ENCODE measurements around the gene ERRFI1. TPM values are rescaled to one million over a fixed set of nuclear protein-coding genes. Genes with fewer than 3 reads are reported as not detected.

Gene ERRFI1
- polyA plus RNA-seq, 3 donors, result 0.08 to 1.5 (median 0.28) TPM

DNA sequence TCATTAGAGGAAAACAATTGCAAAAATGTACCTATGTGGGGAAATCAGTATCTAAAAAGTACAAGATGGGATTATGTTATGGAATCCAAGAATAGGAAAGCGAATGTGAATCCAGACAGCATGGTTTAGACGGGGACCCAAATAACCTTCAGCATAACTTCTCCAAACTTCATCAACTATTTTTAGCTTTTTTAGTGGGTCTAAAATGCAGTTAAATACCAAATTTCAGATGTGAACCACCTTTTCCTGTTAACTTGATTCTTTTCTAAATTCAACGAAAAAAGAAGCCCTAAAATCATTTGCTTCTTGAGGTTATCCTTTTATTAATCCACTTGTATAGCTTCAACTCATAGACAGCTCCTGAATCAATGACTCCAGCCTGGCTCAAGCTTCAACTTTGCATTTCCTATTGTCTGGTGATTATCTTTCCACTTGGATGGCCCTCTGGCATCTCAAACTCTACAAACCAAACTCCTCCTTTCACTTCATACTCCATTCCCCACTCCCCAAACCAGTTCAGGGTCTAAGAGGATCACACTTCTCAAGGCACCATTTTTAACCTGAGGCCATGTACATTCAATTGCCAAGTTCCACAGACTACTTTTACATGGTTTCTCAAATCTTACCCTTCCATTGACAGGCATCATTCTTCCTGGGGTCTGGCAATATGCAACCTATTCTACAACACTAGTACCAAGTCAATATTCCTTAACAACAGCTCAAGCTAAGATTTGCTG, 7.4 kb downstream of the ERRFI1 start:
- no peaks in the 10 kb centered on the region for H3K9me3 ChIP-seq (replicated peaks in 1 of 2; ENCODE audit: control insufficient read depth in 1 of 2, insufficient read depth in 1 of 2, low read length in 2 of 2)
- no peak overlapping the region for H3K27ac Mint-ChIP-seq
- no peaks in the 10 kb centered on the region for H3K79me2 ChIP-seq (ENCODE audit: insufficient read depth, low read length)
- H3K4me3 ChIP-seq (replicated peaks in 1 of 3; ENCODE audit: low read depth in 2 of 3, low read length in 3 of 3), result no peak overlapping the region
- no peaks in the 10 kb centered on the region for H3K36me3 ChIP-seq (replicated peaks in 1 of 2; ENCODE audit: control insufficient read depth in 1 of 2, insufficient read depth in 2 of 2, low read length in 2 of 2)
- H3K4me2 ChIP-seq (replicated peaks; ENCODE audit: extremely low read depth, low read length, poor library complexity, severe bottlenecking), result no peak overlapping the region
- peaks cover 23 to 37% of the 10 kb centered on the region in 2 donors for H3K27me3 ChIP-seq (ENCODE audit: control insufficient read depth in 2 of 2, insufficient read depth in 2 of 2, low read length in 2 of 2)
- no peak for DNase-seq
- no peaks in the 10 kb centered on the region for H3K9me3 Mint-ChIP-seq
- H3K4me3 Mint-ChIP-seq, result peak overlapping the region in 1 of 2 donors; percentile 33
- no peaks in the 10 kb centered on the region for H3K36me3 Mint-ChIP-seq
- H3K27ac ChIP-seq (ENCODE audit: low read depth in 1 of 2, low read length in 2 of 2), result no peak overlapping the region
- H3K27me3 Mint-ChIP-seq (ENCODE audit: low read depth in 3 of 3), result peaks cover 20 to 32% (median 21%) of the 10 kb centered on the region in 3 donors
- H4K20me1 ChIP-seq (ENCODE audit: insufficient read depth, low read length), result no peaks in the 10 kb centered on the region
- H3K4me1 ChIP-seq (ENCODE audit: control insufficient read depth in 1 of 2, insufficient read depth in 2 of 2, low read length in 2 of 2), result peaks cover 9 to 10% of the 10 kb centered on the region in 2 donors
- H3K4me1 Mint-ChIP-seq, result peaks cover 12% of the 10 kb centered on the region
- TF ChIP-seq, protein P1, sequence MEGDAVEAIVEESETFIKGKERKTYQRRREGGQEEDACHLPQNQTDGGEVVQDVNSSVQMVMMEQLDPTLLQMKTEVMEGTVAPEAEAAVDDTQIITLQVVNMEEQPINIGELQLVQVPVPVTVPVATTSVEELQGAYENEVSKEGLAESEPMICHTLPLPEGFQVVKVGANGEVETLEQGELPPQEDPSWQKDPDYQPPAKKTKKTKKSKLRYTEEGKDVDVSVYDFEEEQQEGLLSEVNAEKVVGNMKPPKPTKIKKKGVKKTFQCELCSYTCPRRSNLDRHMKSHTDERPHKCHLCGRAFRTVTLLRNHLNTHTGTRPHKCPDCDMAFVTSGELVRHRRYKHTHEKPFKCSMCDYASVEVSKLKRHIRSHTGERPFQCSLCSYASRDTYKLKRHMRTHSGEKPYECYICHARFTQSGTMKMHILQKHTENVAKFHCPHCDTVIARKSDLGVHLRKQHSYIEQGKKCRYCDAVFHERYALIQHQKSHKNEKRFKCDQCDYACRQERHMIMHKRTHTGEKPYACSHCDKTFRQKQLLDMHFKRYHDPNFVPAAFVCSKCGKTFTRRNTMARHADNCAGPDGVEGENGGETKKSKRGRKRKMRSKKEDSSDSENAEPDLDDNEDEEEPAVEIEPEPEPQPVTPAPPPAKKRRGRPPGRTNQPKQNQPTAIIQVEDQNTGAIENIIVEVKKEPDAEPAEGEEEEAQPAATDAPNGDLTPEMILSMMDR (IDR thresholded peaks at IDR 0.05), result no peak
- intact Hi-C loops (cut with micrococcal nuclease), result loop anchor here in 1 of 2 donors (5.0 kb wide), 1 partner anchor 329 kb away; no protein-coding TSS in a partner anchor
- no peak overlapping the region for H3K9ac ChIP-seq (ENCODE audit: insufficient read depth, low read length, poor library complexity, severe bottlenecking)
- H2AFZ ChIP-seq (ENCODE audit: insufficient read depth, low read depth, low read length, poor library complexity, severe bottlenecking), result no peak overlapping the region
- WGBS (ENCODE audit: insufficient coverage), result 67% methylated on average over 1 of the region's 3 CpGs

DNA sequence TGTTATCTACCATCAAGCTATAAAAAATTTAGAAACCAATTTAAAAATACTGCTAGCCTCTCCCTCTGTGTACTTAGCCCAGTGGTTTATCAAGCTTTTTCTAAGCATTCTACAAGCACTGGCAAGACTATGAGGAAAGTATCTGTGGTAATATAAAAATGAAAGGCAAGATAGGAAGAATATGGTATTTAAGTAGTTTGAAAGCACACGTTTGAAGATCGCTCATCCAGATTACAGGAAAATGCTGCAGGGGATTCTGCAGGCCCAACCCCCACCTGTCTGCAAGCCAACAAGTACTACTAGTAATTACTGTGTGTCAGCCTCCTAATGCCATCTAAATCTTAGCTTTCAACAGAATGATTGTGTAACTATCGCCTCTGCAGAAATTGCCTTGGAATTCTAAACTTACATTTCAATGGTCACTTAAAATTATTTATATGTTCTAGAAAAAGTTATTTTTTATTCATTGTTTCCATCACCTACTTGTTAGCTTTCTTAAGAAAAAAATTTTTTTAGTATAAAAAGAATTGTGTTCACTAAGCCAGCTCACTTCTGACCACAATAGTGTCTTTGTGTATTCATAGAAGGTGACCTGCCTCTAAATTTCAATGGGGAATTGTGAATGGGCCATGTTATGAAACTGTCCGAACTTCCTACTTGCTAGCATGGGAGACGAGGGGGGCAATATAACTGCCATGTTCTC, 8.5 kb downstream of the ERRFI1 start:
- no peak for DNase-seq
- TF ChIP-seq, protein P1 (IDR thresholded peaks at IDR 0.05), result no peak
- no peak overlapping the region for H3K9ac ChIP-seq (ENCODE audit: insufficient read depth, low read length, poor library complexity, severe bottlenecking)
- Mint-ChIP-seq H3K4me1 (peaks cover 12% of the 10 kb centered on the region), H3K27me3 (ENCODE audit: low read depth in 3 of 3) (peaks cover 10 to 23% (median 13%) of the 10 kb centered on the region in 3 donors), H3K4me3 (peak overlapping the region in 1 of 2 donors; percentile 40), H3K27ac (no peak overlapping the region), H3K36me3 (no peaks in the 10 kb centered on the region), H3K9me3 (no peaks in the 10 kb centered on the region)
- no peak overlapping the region for H3K27ac ChIP-seq (ENCODE audit: low read depth in 1 of 2, low read length in 2 of 2)
- no peaks in the 10 kb centered on the region for H3K9me3 ChIP-seq (replicated peaks in 1 of 2; ENCODE audit: control insufficient read depth in 1 of 2, insufficient read depth in 1 of 2, low read length in 2 of 2)
- intact Hi-C loops (cut with micrococcal nuclease), result loop anchor here in 1 of 2 donors (5.0 kb wide), 1 partner anchor 330 kb away; no protein-coding TSS in a partner anchor
- H3K27me3 ChIP-seq (ENCODE audit: control insufficient read depth in 2 of 2, insufficient read depth in 2 of 2, low read length in 2 of 2), result peaks cover 20 to 27% of the 10 kb centered on the region in 2 donors
- H3K36me3 ChIP-seq (replicated peaks in 1 of 2; ENCODE audit: control insufficient read depth in 1 of 2, insufficient read depth in 2 of 2, low read length in 2 of 2), result no peaks in the 10 kb centered on the region
- no peaks in the 10 kb centered on the region for H4K20me1 ChIP-seq (ENCODE audit: insufficient read depth, low read length)
- H3K4me1 ChIP-seq (ENCODE audit: control insufficient read depth in 1 of 2, insufficient read depth in 2 of 2, low read length in 2 of 2), result peaks cover 9 to 10% of the 10 kb centered on the region in 2 donors
- H2AFZ ChIP-seq (ENCODE audit: insufficient read depth, low read depth, low read length, poor library complexity, severe bottlenecking), result no peak overlapping the region
- no peak overlapping the region for H3K4me3 ChIP-seq (replicated peaks in 1 of 3; ENCODE audit: low read depth in 2 of 3, low read length in 3 of 3)
- no peak overlapping the region for H3K4me2 ChIP-seq (replicated peaks; ENCODE audit: extremely low read depth, low read length, poor library complexity, severe bottlenecking)
- no peaks in the 10 kb centered on the region for H3K79me2 ChIP-seq (ENCODE audit: insufficient read depth, low read length)
- WGBS (ENCODE audit: insufficient coverage), result no CpG with 5 or more reads among the region's 5 CpGs
